Duodenal mucosa (tissue), 2 donors: ENCODE results near the gene MATN1.
A peak's percentile ranks its signal among the peaks of the same experiment; 100 is the strongest.

Experiments used
- H3K27ac ChIP-seq: one replicate; pipeline ENCODE4 v1.7.0; 2013; ENCODE audit warnings: low read depth, low read length
- H3K27me3 ChIP-seq, 2 donors: one replicate each; pipeline ENCODE4 v1.7.0; 2013; ENCODE audit warnings: low read length in 2 of 2, control low read depth in 1 of 2; ENCODE audit not compliant: insufficient read depth in 2 of 2, control insufficient read depth in 1 of 2
- H3K36me3 ChIP-seq, 2 donors: one replicate each; pipeline ENCODE4 v1.7.0; 2013; ENCODE audit warnings: low read length in 2 of 2, control low read depth in 1 of 2; ENCODE audit not compliant: insufficient read depth in 2 of 2, control insufficient read depth in 1 of 2
- H3K4me1 ChIP-seq, 2 donors: one replicate each; pipeline ENCODE4 v1.7.0; 2013; ENCODE audit warnings: low read length in 2 of 2, control low read depth in 1 of 2; ENCODE audit not compliant: insufficient read depth in 2 of 2, control insufficient read depth in 1 of 2
- H3K4me3 ChIP-seq, 2 donors: one replicate each; pipeline ENCODE4 v1.7.0; 2013; ENCODE audit warnings: low read length in 2 of 2, low read depth in 1 of 2
- H3K9ac ChIP-seq, 2 donors: one replicate each; pipeline ENCODE4 v1.7.0; 2013; ENCODE audit warnings: low read length in 2 of 2, low read depth in 1 of 2
- H3K9me3 ChIP-seq, 2 donors: one replicate each; pipeline ENCODE4 v1.7.0; 2013; ENCODE audit warnings: low read length in 2 of 2, control low read depth in 1 of 2; ENCODE audit not compliant: control insufficient read depth in 1 of 2

The MATN1 gene

GRCh38 chr1:30751830-30752650 is 28.7 kb upstream of the MATN1 start:
- Histone ChIP-seq H3K36me3 (no peaks in the 10 kb centered on the region), H3K27ac (no peak overlapping the region), H3K4me3 (no peak overlapping the region), H3K9me3 (no peaks in the 10 kb centered on the region), H3K9ac (no peak overlapping the region), H3K4me1 (peaks cover 40 to 42% of the 10 kb centered on the region in 2 donors), H3K27me3 (no peaks in the 10 kb centered on the region)

- Histone ChIP-seq H3K9me3 (no peaks in the 10 kb centered on the region), H3K27me3 (no peaks in the 10 kb centered on the region), H3K4me3 (no peak overlapping the region), H3K27ac (peak overlapping the region; percentile 24), H3K9ac (no peak overlapping the region), H3K4me1 (peaks cover 51 to 53% of the 10 kb centered on the region in 2 donors), H3K36me3 (no peaks in the 10 kb centered on the region)
These were observed 27.4 kb upstream of the MATN1 start for GRCh38 chr1:30750731-30751291.

- no peak overlapping the region for H3K4me3 ChIP-seq
- no peaks in the 10 kb centered on the region for H3K27me3 ChIP-seq
- H3K4me1 ChIP-seq = peaks cover 60 to 62% of the 10 kb centered on the region in 2 donors
These were observed 26.6 kb upstream of the MATN1 start for GRCh38 chr1:30749691-30750583.

GRCh38 chr1:30748699-30749401 is 25.5 kb upstream of the MATN1 start:
- H3K36me3 ChIP-seq = no peaks in the 10 kb centered on the region
- H3K4me1 ChIP-seq = peaks cover 61 to 62% of the 10 kb centered on the region in 2 donors
- H3K9ac ChIP-seq = peak overlapping the region in 1 of 2 donors; percentile 19
- peak overlapping the region in 1 of 2 donors; percentile 12 for H3K4me3 ChIP-seq
- H3K27ac ChIP-seq = peak overlapping the region; percentile 25
- no peaks in the 10 kb centered on the region for H3K9me3 ChIP-seq
- no peaks in the 10 kb centered on the region for H3K27me3 ChIP-seq

More at GRCh38 chr1:30749691-30750583, 26.6 kb upstream of the MATN1 start:
- Histone ChIP-seq H3K27ac (no peak overlapping the region), H3K9ac (no peak overlapping the region), H3K36me3 (no peaks in the 10 kb centered on the region), H3K9me3 (no peaks in the 10 kb centered on the region)

GRCh38 chr1:30748098-30748698 is 24.8 kb upstream of the MATN1 start:
- Histone ChIP-seq H3K27ac (no peak overlapping the region), H3K9me3 (no peaks in the 10 kb centered on the region), H3K9ac (peak overlapping the region in 1 of 2 donors; percentile 19), H3K27me3 (no peaks in the 10 kb centered on the region), H3K4me1 (peaks cover 63 to 65% of the 10 kb centered on the region in 2 donors), H3K36me3 (no peaks in the 10 kb centered on the region), H3K4me3 (no peak overlapping the region)

- peak overlapping the region; percentile 17 for H3K27ac ChIP-seq
- peak overlapping the region in 1 of 2 donors; percentile 15 for H3K9ac ChIP-seq
- H3K36me3 ChIP-seq = no peaks in the 10 kb centered on the region
- no peaks in the 10 kb centered on the region for H3K27me3 ChIP-seq
- peak overlapping the region in 1 of 2 donors; percentile 13 for H3K4me3 ChIP-seq
- H3K9me3 ChIP-seq = no peaks in the 10 kb centered on the region
- peaks cover 68 to 70% of the 10 kb centered on the region in 2 donors for H3K4me1 ChIP-seq
These were observed 23.9 kb upstream of the MATN1 start for GRCh38 chr1:30747033-30748008.

GRCh38 chr1:30746212-30747032 is 23.0 kb upstream of the MATN1 start:
- peak overlapping the region; percentile 12 to 13 for H3K4me3 ChIP-seq
- peaks cover 68 to 72% of the 10 kb centered on the region in 2 donors for H3K4me1 ChIP-seq
- peak overlapping the region in 1 of 2 donors; percentile 15 for H3K9ac ChIP-seq
- no peaks in the 10 kb centered on the region for H3K27me3 ChIP-seq
- H3K9me3 ChIP-seq = no peaks in the 10 kb centered on the region
- peaks cover 3% of the 10 kb centered on the region in 2 donors for H3K36me3 ChIP-seq
- peak overlapping the region; percentile 17 for H3K27ac ChIP-seq

- H3K4me1 ChIP-seq = peaks cover 70 to 71% of the 10 kb centered on the region in 2 donors
- peak overlapping the region in 1 of 2 donors; percentile 8 for H3K9ac ChIP-seq
- peak overlapping the region; percentile 12 to 44 for H3K4me3 ChIP-seq
- H3K27me3 ChIP-seq = no peaks in the 10 kb centered on the region
- H3K36me3 ChIP-seq = peaks cover 3% of the 10 kb centered on the region in 2 donors
- H3K27ac ChIP-seq = no peak overlapping the region
- no peaks in the 10 kb centered on the region for H3K9me3 ChIP-seq
These were observed 22.4 kb upstream of the MATN1 start for GRCh38 chr1:30745834-30746208.
